Neural cell (in vitro differentiated cells): ENCODE results near the gene PRPSAP1. TPM values are rescaled to one million over a fixed set of nuclear protein-coding genes. Genes with fewer than 3 reads are reported as not detected.

Experiments used
- H2AFZ ChIP-seq: fragments of 200-600, 300-800 bp; sonication (generic), shearing (Covaris generic); 2 replicates; pipeline ENCODE4 v1.6.0; 2014; ENCODE audit warnings: low read depth, mild to moderate bottlenecking, antibody characterized with exemption, low read length, moderate library complexity
- H3F3A ChIP-seq: fragments of 200-600 bp; shearing (Covaris generic); 2 replicates; pipeline ENCODE4 v1.6.1; 2016; ENCODE audit warnings: mild to moderate bottlenecking, moderate library complexity, mixed read lengths, antibody characterized with exemption, low read length; ENCODE audit not compliant: insufficient read depth, poor library complexity, severe bottlenecking
- H3K27ac ChIP-seq: fragments of 200-600, 300-800 bp; sonication (generic), shearing (Covaris generic); 2 replicates; pipeline ENCODE4 v1.5.1; 2014; ENCODE audit warnings: mild to moderate bottlenecking, low read length, moderate library complexity
- H3K27me3 ChIP-seq: fragments of 300-800, 200-600 bp; sonication (generic), shearing (Covaris generic); 2 replicates; pipeline ENCODE4 v1.6.0; 2014; ENCODE audit warnings: mild to moderate bottlenecking, low read depth, low read length, moderate library complexity; ENCODE audit not compliant: insufficient read depth
- H3K36me3 ChIP-seq: fragments of 300-800, 200-600 bp; sonication (generic), shearing (Covaris generic); 2 replicates; pipeline ENCODE4 v1.5.1; 2014; ENCODE audit warnings: mild to moderate bottlenecking, antibody characterized with exemption, low read length, moderate library complexity; ENCODE audit not compliant: insufficient read depth
- H3K4me2 ChIP-seq: fragments of 300-800, 200-600 bp; sonication (generic), shearing (Covaris generic); 2 replicates; pipeline ENCODE4 v1.6.0; 2014; ENCODE audit warnings: mild to moderate bottlenecking, low read length
- H3K4me3 ChIP-seq: fragments of 300-800, 200-600 bp; sonication (generic), shearing (Covaris generic); 2 replicates; pipeline ENCODE4 v1.5.1; 2014; ENCODE audit warnings: mild to moderate bottlenecking, low read length, moderate library complexity
- H3K79me2 ChIP-seq: fragments of 200-600 bp; shearing (Covaris generic); replicated peaks from 2 replicates; pipeline ENCODE4 v1.6.0; 2014; ENCODE audit warnings: mild to moderate bottlenecking, low read length, moderate library complexity; ENCODE audit not compliant: insufficient read depth
- H3K9ac ChIP-seq: fragments of 300-800, 200-600 bp; sonication (generic), shearing (Covaris generic); 2 replicates; pipeline ENCODE4 v1.6.1; 2016; ENCODE audit warnings: mild to moderate bottlenecking, low read length, mixed read lengths
- H3K9me2 ChIP-seq: fragments of 200-600 bp; shearing (Covaris generic); 2 replicates; pipeline ENCODE4 v1.6.1; 2016; ENCODE audit warnings: mild to moderate bottlenecking, low read length, mixed read lengths; ENCODE audit not compliant: insufficient read depth
- H3K9me3 ChIP-seq: fragments of 200-600, 300-800 bp; sonication (generic), shearing (Covaris generic); 2 replicates; pipeline ENCODE4 v1.6.1; 2016; ENCODE audit warnings: mild to moderate bottlenecking, mixed run types, low read length, moderate library complexity, mixed read lengths
- H4K20me1 ChIP-seq: fragments of 200-600 bp; shearing (Covaris generic); 2 replicates; pipeline ENCODE4 v1.6.1; 2016; ENCODE audit warnings: mild to moderate bottlenecking, mixed run types; ENCODE audit not compliant: insufficient read depth
- EP300 ChIP-seq: fragments of 450-650 bp; conservative IDR thresholded peaks from 2 replicates; pipeline ENCODE4 v1.6.1; 2014; ENCODE audit warnings: antibody characterized with exemption, mild to moderate bottlenecking, moderate library complexity; ENCODE audit not compliant: poor library complexity, severe bottlenecking
- EZH2 ChIP-seq: fragments of 200-600, 300-800 bp; shearing (Covaris generic), sonication (generic); IDR thresholded peaks from 2 replicates; pipeline ENCODE4 v1.6.1; 2014; ENCODE audit warnings: antibody characterized with exemption, low read length, borderline replicate concordance, mild to moderate bottlenecking; ENCODE audit not compliant: insufficient read depth, poor library complexity, severe bottlenecking
- MXI1 ChIP-seq: fragments of 450-650 bp; conservative IDR thresholded peaks from 2 replicates; pipeline ENCODE4 v1.6.1; 2014; ENCODE audit warnings: antibody characterized with exemption, mild to moderate bottlenecking; ENCODE audit not compliant: poor library complexity, severe bottlenecking
- POLR2AphosphoS5 ChIP-seq: IDR thresholded peaks from 2 replicates; pipeline ENCODE4 v1.6.1; 2012
- RAD21 ChIP-seq: fragments of 450-650 bp; conservative IDR thresholded peaks from 2 replicates; pipeline ENCODE4 v1.6.1; 2014; ENCODE audit warnings: antibody characterized with exemption, mild to moderate bottlenecking, moderate library complexity
- SMC3 ChIP-seq: fragments of 450-650 bp; conservative IDR thresholded peaks from 2 replicates; pipeline ENCODE4 v1.6.1; 2014; ENCODE audit warnings: antibody characterized with exemption, mild to moderate bottlenecking, moderate library complexity; ENCODE audit not compliant: poor library complexity
- TAF1 ChIP-seq: IDR thresholded peaks from 2 replicates; pipeline ENCODE4 v1.6.1; 2012; ENCODE audit warnings: low read depth
- polyA plus RNA-seq: library from polyadenylated mRNA; depleted of rRNA; stranded (reverse); fragments of >200 nt; gene quantifications from 2 replicates; pipeline ENCODE4 v1.2.3, GENCODE V29; 2014
- TF ChIP-seq, protein P1 (sequence below): IDR thresholded peaks from 2 replicates; pipeline ENCODE4 v1.6.1; 2012; ENCODE audit warnings: borderline replicate concordance
- TF ChIP-seq, protein P2 (sequence below): fragments of 450-650 bp; IDR thresholded peaks from 2 replicates; pipeline ENCODE4 v1.5.1; 2014; ENCODE audit warnings: antibody characterized with exemption, mild to moderate bottlenecking, moderate library complexity; ENCODE audit not compliant: poor library complexity, severe bottlenecking

The PRPSAP1 gene
- polyA plus RNA-seq, 1 donor from 2014 or later = 73.8 TPM

DNA sequence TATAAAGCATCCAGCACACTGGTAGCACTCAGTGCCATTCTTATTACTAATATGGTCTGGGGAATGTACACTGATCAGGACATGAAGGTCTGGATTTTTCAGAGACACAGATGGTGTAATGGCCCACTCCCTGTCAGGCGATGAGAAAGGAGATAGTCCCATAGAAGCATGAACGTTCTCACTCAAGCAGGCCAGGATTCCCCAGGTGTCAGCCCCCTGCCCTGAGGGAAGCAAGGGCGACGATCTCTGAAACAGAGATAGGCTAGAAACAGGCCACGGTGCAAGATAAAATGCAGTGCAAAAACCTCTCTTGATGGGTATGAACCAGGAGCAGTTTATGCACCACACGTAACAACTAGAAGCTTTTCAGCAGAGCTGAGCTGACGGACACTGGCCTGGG, 10.6 kb downstream of the PRPSAP1 start:
- Histone ChIP-seq H3K4me2 (no peak overlapping the region), H3K27ac (no peak overlapping the region), H3K9me3 (no peaks in the 10 kb centered on the region), H3K9me2 (no peaks in the 10 kb centered on the region), H3K36me3 (no peaks in the 10 kb centered on the region), H3F3A (no peaks in the 10 kb centered on the region), H3K9ac (no peak overlapping the region), H3K4me3 (no peak overlapping the region), H3K27me3 (no peaks in the 10 kb centered on the region), H3K79me2 (no peaks in the 10 kb centered on the region), H2AFZ (no peak overlapping the region), H4K20me1 (no peaks in the 10 kb centered on the region)
- no peak for TF ChIP-seq EZH2

DNA sequence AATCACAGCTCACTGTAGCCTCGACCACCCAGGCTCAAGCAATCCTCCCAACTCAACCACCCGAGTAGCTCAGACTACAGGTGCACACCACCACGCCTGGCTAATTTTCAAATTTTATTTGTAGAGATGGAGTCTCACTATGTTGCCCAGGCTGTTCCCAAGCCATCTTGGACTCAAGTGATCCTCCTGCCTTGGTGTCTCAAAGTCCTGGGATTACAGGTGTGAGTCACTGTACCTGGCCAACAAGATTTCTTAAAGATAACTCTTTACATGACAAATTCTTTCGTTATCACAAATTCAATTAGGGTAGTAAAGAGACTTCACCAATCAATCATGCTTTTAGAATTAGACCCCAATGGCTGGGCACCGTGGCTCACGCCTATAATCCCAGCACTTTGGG, 12.4 kb downstream of the PRPSAP1 start:
- no peak overlapping the region for H3K9ac ChIP-seq
- H4K20me1 ChIP-seq = no peaks in the 10 kb centered on the region
- TF ChIP-seq EP300 = no peak
- TF ChIP-seq EZH2 = no peak
- no peak for TF ChIP-seq SMC3
- TF ChIP-seq POLR2AphosphoS5 = no peak
- no peak for TF ChIP-seq MXI1
- TF ChIP-seq, protein P1, sequence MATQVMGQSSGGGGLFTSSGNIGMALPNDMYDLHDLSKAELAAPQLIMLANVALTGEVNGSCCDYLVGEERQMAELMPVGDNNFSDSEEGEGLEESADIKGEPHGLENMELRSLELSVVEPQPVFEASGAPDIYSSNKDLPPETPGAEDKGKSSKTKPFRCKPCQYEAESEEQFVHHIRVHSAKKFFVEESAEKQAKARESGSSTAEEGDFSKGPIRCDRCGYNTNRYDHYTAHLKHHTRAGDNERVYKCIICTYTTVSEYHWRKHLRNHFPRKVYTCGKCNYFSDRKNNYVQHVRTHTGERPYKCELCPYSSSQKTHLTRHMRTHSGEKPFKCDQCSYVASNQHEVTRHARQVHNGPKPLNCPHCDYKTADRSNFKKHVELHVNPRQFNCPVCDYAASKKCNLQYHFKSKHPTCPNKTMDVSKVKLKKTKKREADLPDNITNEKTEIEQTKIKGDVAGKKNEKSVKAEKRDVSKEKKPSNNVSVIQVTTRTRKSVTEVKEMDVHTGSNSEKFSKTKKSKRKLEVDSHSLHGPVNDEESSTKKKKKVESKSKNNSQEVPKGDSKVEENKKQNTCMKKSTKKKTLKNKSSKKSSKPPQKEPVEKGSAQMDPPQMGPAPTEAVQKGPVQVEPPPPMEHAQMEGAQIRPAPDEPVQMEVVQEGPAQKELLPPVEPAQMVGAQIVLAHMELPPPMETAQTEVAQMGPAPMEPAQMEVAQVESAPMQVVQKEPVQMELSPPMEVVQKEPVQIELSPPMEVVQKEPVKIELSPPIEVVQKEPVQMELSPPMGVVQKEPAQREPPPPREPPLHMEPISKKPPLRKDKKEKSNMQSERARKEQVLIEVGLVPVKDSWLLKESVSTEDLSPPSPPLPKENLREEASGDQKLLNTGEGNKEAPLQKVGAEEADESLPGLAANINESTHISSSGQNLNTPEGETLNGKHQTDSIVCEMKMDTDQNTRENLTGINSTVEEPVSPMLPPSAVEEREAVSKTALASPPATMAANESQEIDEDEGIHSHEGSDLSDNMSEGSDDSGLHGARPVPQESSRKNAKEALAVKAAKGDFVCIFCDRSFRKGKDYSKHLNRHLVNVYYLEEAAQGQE = no peak
- H3K36me3 ChIP-seq = no peaks in the 10 kb centered on the region
- H3K4me3 ChIP-seq = no peak overlapping the region
- no peak overlapping the region for H2AFZ ChIP-seq
- no peak overlapping the region for H3K4me2 ChIP-seq
- no peaks in the 10 kb centered on the region for H3K9me3 ChIP-seq
- no peaks in the 10 kb centered on the region for H3F3A ChIP-seq
- no peaks in the 10 kb centered on the region for H3K27me3 ChIP-seq
- no peak overlapping the region for H3K27ac ChIP-seq
- H3K9me2 ChIP-seq = no peaks in the 10 kb centered on the region
- H3K79me2 ChIP-seq = no peaks in the 10 kb centered on the region

DNA sequence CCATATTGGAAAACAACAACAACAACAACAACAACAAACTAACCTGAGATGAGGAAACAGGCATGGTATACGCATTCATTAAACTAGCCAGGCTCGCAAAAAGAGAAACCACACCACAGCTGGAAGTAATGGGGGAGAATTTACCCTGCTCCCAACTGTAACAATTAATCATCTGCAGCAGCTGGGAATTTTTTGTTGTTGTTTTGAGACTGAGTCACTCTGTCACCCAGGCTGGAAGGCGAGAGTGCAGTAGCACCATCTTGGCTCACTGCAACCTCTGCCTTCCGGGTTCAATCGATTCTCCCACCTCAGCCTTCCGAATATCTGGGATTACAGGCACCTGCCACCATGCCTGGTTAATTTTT, 16.3 kb downstream of the PRPSAP1 start:
- Histone ChIP-seq H3K4me2 (no peak overlapping the region), H3K79me2 (no peaks in the 10 kb centered on the region), H3K9me2 (no peaks in the 10 kb centered on the region), H3K27me3 (no peaks in the 10 kb centered on the region), H3K36me3 (peaks cover under 1% of the 10 kb centered on the region), H3K9me3 (no peaks in the 10 kb centered on the region), H3F3A (no peaks in the 10 kb centered on the region), H4K20me1 (no peaks in the 10 kb centered on the region), H3K27ac (no peak overlapping the region), H2AFZ (no peak overlapping the region), H3K4me3 (no peak overlapping the region), H3K9ac (no peak overlapping the region)
- TF ChIP-seq, protein P2, sequence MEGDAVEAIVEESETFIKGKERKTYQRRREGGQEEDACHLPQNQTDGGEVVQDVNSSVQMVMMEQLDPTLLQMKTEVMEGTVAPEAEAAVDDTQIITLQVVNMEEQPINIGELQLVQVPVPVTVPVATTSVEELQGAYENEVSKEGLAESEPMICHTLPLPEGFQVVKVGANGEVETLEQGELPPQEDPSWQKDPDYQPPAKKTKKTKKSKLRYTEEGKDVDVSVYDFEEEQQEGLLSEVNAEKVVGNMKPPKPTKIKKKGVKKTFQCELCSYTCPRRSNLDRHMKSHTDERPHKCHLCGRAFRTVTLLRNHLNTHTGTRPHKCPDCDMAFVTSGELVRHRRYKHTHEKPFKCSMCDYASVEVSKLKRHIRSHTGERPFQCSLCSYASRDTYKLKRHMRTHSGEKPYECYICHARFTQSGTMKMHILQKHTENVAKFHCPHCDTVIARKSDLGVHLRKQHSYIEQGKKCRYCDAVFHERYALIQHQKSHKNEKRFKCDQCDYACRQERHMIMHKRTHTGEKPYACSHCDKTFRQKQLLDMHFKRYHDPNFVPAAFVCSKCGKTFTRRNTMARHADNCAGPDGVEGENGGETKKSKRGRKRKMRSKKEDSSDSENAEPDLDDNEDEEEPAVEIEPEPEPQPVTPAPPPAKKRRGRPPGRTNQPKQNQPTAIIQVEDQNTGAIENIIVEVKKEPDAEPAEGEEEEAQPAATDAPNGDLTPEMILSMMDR = no peak
- TF ChIP-seq SMC3 (no peak), RAD21 (no peak), TAF1 (no peak)
